Measurements from ENCODE around the gene VIM. TPM values are rescaled to one million over a fixed set of nuclear protein-coding genes. Genes with fewer than 3 reads are reported as not detected.

The VIM gene
- total and polyA plus RNA-seq, 2 of the 4 experiments (the other 2 are of a cell fraction), result 4,502 to 6,735 TPM

GRCh38 chr10:17232276-17232960 lies 4.4 kb downstream of the VIM start:
- peak; percentile 34 for DNase-seq
- POLR2A ChIA-PET (ENCODE audit: unreplicated experiment), result interaction anchor here (0.6 to 1.4 kb wide), 3 partner anchors 167 to 415 kb away, joined by 3 read pairs; partner anchors contain the start of gene RSU1
- peak overlapping the region; percentile 66; the same call in 1 of the 2 replicates for H3K9ac ChIP-seq (ENCODE audit: low read depth, low read length)
- no peak overlapping the region for H3K4ac ChIP-seq (ENCODE audit: low read depth, low read length)
- H2BK20ac ChIP-seq (ENCODE audit: low read depth, low read length), result no peak overlapping the region
- H3K14ac ChIP-seq (replicated peaks; ENCODE audit: low read depth, low read length), result peak overlapping the region; percentile 38
- in situ Hi-C loops (cut with MboI; ENCODE audit: low sequenced_read_pairs) (no loop called here), dilution Hi-C loops (cut with HindIII; ENCODE audit: low sequenced_read_pairs, unreplicated experiment) (no loop called here), intact Hi-C loops (cut with micrococcal nuclease) (no loop called here)
- no peak overlapping the region for H2AK9ac ChIP-seq (replicated peaks; ENCODE audit: low read depth, low read length, poor library complexity)
- peak overlapping the region; percentile 27 for H2BK5ac ChIP-seq (ENCODE audit: low read depth, low read length, poor library complexity, severe bottlenecking)
- H3K23ac ChIP-seq (ENCODE audit: low read depth, low read length), result peak overlapping the region; percentile 35; the same call in 1 of the 2 replicates
- no peak overlapping the region for H3K18ac ChIP-seq (ENCODE audit: low read depth, low read length)
- no peak overlapping the region for H4K5ac ChIP-seq (ENCODE audit: low read depth, low read length)
- no peak overlapping the region for H4K8ac ChIP-seq (ENCODE audit: low read depth in 2 of 2, low read length in 2 of 2)
- no peak overlapping the region for H2AK5ac ChIP-seq (ENCODE audit: low read depth, low read length)
- H3K4me1 ChIP-seq (ENCODE audit: control insufficient read depth, insufficient read depth, low read length), result peaks cover 11% of the 10 kb centered on the region
- H2AFZ ChIP-seq (replicated peaks; ENCODE audit: low read length, poor library complexity), result no peak overlapping the region
- BruUV-seq (replicated peaks), result no TSS peak
- CTCF ChIA-PET, result no interaction called here
- WGBS, 2 experiments (ENCODE audit: extremely low coverage in 2 of 2, insufficient read length in 1 of 2), result no CpG with 5 or more reads among the region's 3 CpGs
- no peak overlapping the region for H3K27ac ChIP-seq (ENCODE audit: insufficient read depth, low read length)
- H2BK15ac ChIP-seq (ENCODE audit: low read depth, low read length), result no peak overlapping the region
- H3K4me2 ChIP-seq (ENCODE audit: low read depth, low read length), result peak overlapping the region; percentile 84
- H3K9me1 ChIP-seq (ENCODE audit: insufficient read depth, low read length), result no peaks in the 10 kb centered on the region
- TF ChIP-seq MAFK (IDR thresholded peaks at IDR 0.05; ENCODE audit: low read depth, low read length), result peak; percentile 98
- TF ChIP-seq CHD1 (IDR thresholded peaks at IDR 0.05; ENCODE audit: low read depth, low read length), result peak; percentile 48; the same call in 1 of the 2 replicates
- peak; percentile 59 for TF ChIP-seq POLR2A (IDR thresholded peaks at IDR 0.05; ENCODE audit: low read depth, low read length)
- TF ChIP-seq USF2 (IDR thresholded peaks at IDR 0.05; ENCODE audit: low read depth, low read length), result no peak
- H4K91ac ChIP-seq (ENCODE audit: insufficient read depth, low read depth, low read length), result no peak overlapping the region
- no peak for ATAC-seq (ENCODE audit: low read depth)
- peaks cover 82% of the 10 kb centered on the region for H4K20me1 ChIP-seq (ENCODE audit: insufficient read depth, low read length)
- no peaks in the 10 kb centered on the region for H3K9me3 ChIP-seq (ENCODE audit: control insufficient read depth, insufficient read depth, low read length)
- peaks cover 17 to 33% of the 10 kb centered on the region in 2 experiments for H3K79me1 ChIP-seq (ENCODE audit: low read depth in 1 of 2, low read length in 2 of 2)
- peak overlapping the region; percentile 33 for H3K4me3 ChIP-seq (ENCODE audit: insufficient read depth, low read depth, low read length)
- H3K56ac ChIP-seq (ENCODE audit: extremely low read depth, insufficient read depth, low read length), result peak overlapping the region; percentile 20; the same call in 1 of the 2 replicates
- H3K36me3 ChIP-seq (ENCODE audit: control insufficient read depth, insufficient read depth, low read length), result peaks cover 55% of the 10 kb centered on the region
- H2BK120ac ChIP-seq (ENCODE audit: low read depth, low read length), result no peak overlapping the region
- H3K27me3 ChIP-seq (ENCODE audit: control insufficient read depth, insufficient read depth, low read length), result no peaks in the 10 kb centered on the region

Data from IMR-90 (cell line).